GM12878 (cell line): ENCODE results near the gene UBE2E1. TPM values are rescaled to one million over a fixed set of nuclear protein-coding genes. Genes with fewer than 3 reads are reported as not detected.

Experiments
- ATAC-seq: fragments of 200-7000 bp; cut with Tn5 transposase; 3 replicates; pipeline ENCODE4 v1.9.1; 2020; ENCODE audit warnings: mild to moderate bottlenecking, moderate library complexity
- BruUV-seq: library from RNA; stranded (reverse); fragments of 400-500 nt; replicated peaks from 2 replicates; lab custom pipeline; 2021; lab: Mats Ljungman, UMichigan
- CTCF ChIA-PET: fragments of 300-600 bp; sonication (Branson Sonifier 250); formaldehyde crosslinking; extraction: SDS; loops from one replicate; lab custom pipeline; 2021; ENCODE audit warnings: inconsistent platforms; lab: Yijun Ruan, JAX
- POLR2A ChIA-PET: fragments of 350-600 bp; formaldehyde crosslinking; extraction: SDS; loops from one replicate; lab custom pipeline; 2021; ENCODE audit warnings: inconsistent platforms; lab: Charles Lee
- RAD21 ChIA-PET: fragments of 300-600 bp; sonication (Branson Sonifier 250); formaldehyde crosslinking; loops from one replicate; lab custom pipeline; 2023; ENCODE audit warnings: antibody characterized with exemption; ENCODE audit not compliant: unreplicated experiment; lab: Charles Lee
- SMC1A ChIA-PET: fragments of 300-600 bp; sonication (Branson Sonifier 250); formaldehyde crosslinking; loops from one replicate; lab custom pipeline; 2023; ENCODE audit not compliant: unreplicated experiment, uncharacterized antibody; lab: Charles Lee
- DNase-seq: peaks from one replicate; pipeline ENCODE4 v3.0.0-alpha.2; 2011; ENCODE audit warnings: low read depth, low spot score
- FAIRE-seq: peaks from 3 replicates; lab custom pipeline; 2011; peaks lifted over from hg19 to GRCh38; lab: Jason Lieb, UNC
- H2AFZ ChIP-seq: 2 replicates; pipeline ENCODE4 v1.6.0; 2011; ENCODE audit warnings: low read depth, low read length, control low read depth; ENCODE audit not compliant: control insufficient read depth
- H3K27ac ChIP-seq: 2 replicates; pipeline ENCODE4 v1.5.1; 2011; ENCODE audit warnings: control low read depth; ENCODE audit not compliant: control insufficient read depth, insufficient read depth
- H3K27me3 ChIP-seq, 2 experiments: replicated peaks in 1 of 2; 2 replicates each; pipeline versions ENCODE4 v1.6.0 to v1.6.1; 2011; ENCODE audit warnings: low read length in 1 of 2; ENCODE audit not compliant: control insufficient read depth in 2 of 2, insufficient read depth in 2 of 2
- H3K36me3 ChIP-seq, 2 experiments: 2 replicates each; pipeline ENCODE4 v1.5.1; 2011; ENCODE audit warnings: low read length in 1 of 2; ENCODE audit not compliant: control insufficient read depth in 2 of 2, insufficient read depth in 2 of 2
- H3K4me1 ChIP-seq: 2 replicates; pipeline ENCODE4 v1.6.1; 2011; ENCODE audit warnings: mild to moderate bottlenecking, low read length, moderate library complexity, mixed read lengths; ENCODE audit not compliant: control insufficient read depth, insufficient read depth
- H3K4me2 ChIP-seq: 2 replicates; pipeline ENCODE4 v1.6.0; 2011; ENCODE audit warnings: control low read depth; ENCODE audit not compliant: control insufficient read depth, insufficient read depth
- H3K4me3 ChIP-seq: fragments of 200-600 bp; sonication (generic); 2 replicates; pipeline ENCODE4 v1.5.1; 2016
- H3K79me2 ChIP-seq: 2 replicates; pipeline ENCODE4 v1.6.0; 2011; ENCODE audit warnings: low read length; ENCODE audit not compliant: control insufficient read depth, insufficient read depth
- H3K9ac ChIP-seq: 2 replicates; pipeline ENCODE4 v1.8.0; 2011; ENCODE audit warnings: low read length, control low read depth, mixed read lengths; ENCODE audit not compliant: control insufficient read depth, insufficient read depth
- H3K9me3 ChIP-seq: replicated peaks from 3 replicates; pipeline ENCODE4 v1.5.1; 2011; ENCODE audit warnings: mild to moderate bottlenecking, low read length; ENCODE audit not compliant: control insufficient read depth, insufficient read depth
- H4K20me1 ChIP-seq: 2 replicates; pipeline ENCODE4 v1.6.0; 2011; ENCODE audit not compliant: control insufficient read depth, insufficient read depth
- CREB1 ChIP-seq: IDR thresholded peaks from 2 replicates; pipeline ENCODE4 v1.6.1; 2012; ENCODE audit warnings: low read depth, mild to moderate bottlenecking, inconsistent platforms
- ESRRA ChIP-seq: IDR thresholded peaks from 2 replicates; pipeline ENCODE4 v1.6.1; 2012; ENCODE audit warnings: mild to moderate bottlenecking, low read length, improper control_type of control experiment
- KDM1A ChIP-seq: fragments of 200-600 bp; sonication (generic); IDR thresholded peaks from 2 replicates; pipeline ENCODE4 v1.6.1; 2016; ENCODE audit warnings: borderline replicate concordance
- KLF5 ChIP-seq: fragments of 450-650 bp; IDR thresholded peaks from 2 replicates; pipeline ENCODE4 v1.6.1; 2014; ENCODE audit warnings: mild to moderate bottlenecking; ENCODE audit not compliant: partially characterized antibody
- PAX8 ChIP-seq: fragments of 450-650 bp; IDR thresholded peaks from 2 replicates; pipeline ENCODE4 v1.6.1; 2017; ENCODE audit warnings: mild to moderate bottlenecking, moderate library complexity
- PML ChIP-seq: IDR thresholded peaks from 2 replicates; pipeline ENCODE4 v1.6.1; 2012; ENCODE audit warnings: low read length, inconsistent platforms
- POLR2A ChIP-seq: IDR thresholded peaks from 2 replicates; pipeline ENCODE4 v1.6.1; 2011; ENCODE audit warnings: low read depth, mild to moderate bottlenecking, low read length
- RB1 ChIP-seq: fragments of 450-650 bp; formaldehyde crosslinking; IDR thresholded peaks from 2 replicates; pipeline ENCODE4 v1.6.1; 2017; ENCODE audit warnings: mild to moderate bottlenecking, borderline replicate concordance
- SREBF1 ChIP-seq: IDR thresholded peaks from 2 replicates; pipeline ENCODE4 v1.6.1; 2012; ENCODE audit warnings: mild to moderate bottlenecking, low read length
- ZNF207 ChIP-seq: fragments of 450-650 bp; IDR thresholded peaks from 2 replicates; pipeline ENCODE4 v1.6.1; 2014; ENCODE audit warnings: antibody characterized with exemption, mild to moderate bottlenecking, borderline replicate concordance
- WGBS: methylation state at CpG from one replicate; pipeline ENCODE4 v1.1.6; 2016; ENCODE audit warnings: low lambda C conversion rate; ENCODE audit not compliant: insufficient replicate concordance, insufficient coverage; ENCODE audit errors: missing lambda C conversion rate; 5-methylcytosine and 5-hydroxymethylcytosine counted together
- in situ Hi-C: fragments of 300-500 bp; cut with MboI; formaldehyde crosslinking; loops from 9 replicates; pipeline ENCODE4 v1.14.3; 2018; ENCODE audit warnings: mixed read lengths
- intact Hi-C: fragments of 100-400 bp; cut with micrococcal nuclease; formaldehyde crosslinking; loops from one replicate; pipeline ENCODE4 v1.14.2; 2022; ENCODE audit not compliant: unreplicated experiment
- polyA plus RNA-seq, 11 experiments: library from polyadenylated mRNA; depleted of rRNA in 4 of 11; unstranded in 6 of 11; stranded (reverse) in 5 of 11; fragments of >200 nt; fragmentation: Nextera tagmentation in 4 of 11; fragmentation: Illumina TruSeq in 1 of 11; extraction: Ambion mirVana in 4 of 11; extraction: Trizol in 1 of 11; gene quantifications; 1 replicate in 1 of 11; 2 replicates in 10 of 11; pipeline versions ENCODE4 v1.2.1 to v1.2.3, GENCODE V29; 2011 to 2016; ENCODE audit warnings: inconsistent platforms in 2 of 11, missing spikeins in 2 of 11, low read depth in 1 of 11
- total RNA-seq, 4 experiments: library from RNA; depleted of rRNA in 3 of 4; stranded (reverse); fragments of >200 nt in 3 of 4; fragmentation: Illumina TruSeq in 1 of 4; extraction: Trizol in 1 of 4; gene quantifications; 2 replicates each; pipeline versions ENCODE4 v1.2.1 to v1.2.3, GENCODE V29; 2013 to 2021
- TF ChIP-seq, protein P1 (sequence below): IDR thresholded peaks from 2 replicates; pipeline ENCODE4 v1.6.1; 2011; ENCODE audit warnings: mild to moderate bottlenecking, low read depth, low read length, moderate library complexity; ENCODE audit not compliant: insufficient replicate concordance
- TF ChIP-seq, protein P2 (sequence below): fragments of 450-650 bp; IDR thresholded peaks from 2 replicates; pipeline ENCODE4 v1.6.1; 2018; ENCODE audit warnings: mild to moderate bottlenecking, low read depth, moderate library complexity; ENCODE audit not compliant: partially characterized antibody

Gene UBE2E1
- total and polyA plus RNA-seq, 10 of the 15 experiments (the other 5 are each of a cell fraction or from before 2014, with no cell fraction given) = 18.7 to 425 (median 147) TPM

DNA sequence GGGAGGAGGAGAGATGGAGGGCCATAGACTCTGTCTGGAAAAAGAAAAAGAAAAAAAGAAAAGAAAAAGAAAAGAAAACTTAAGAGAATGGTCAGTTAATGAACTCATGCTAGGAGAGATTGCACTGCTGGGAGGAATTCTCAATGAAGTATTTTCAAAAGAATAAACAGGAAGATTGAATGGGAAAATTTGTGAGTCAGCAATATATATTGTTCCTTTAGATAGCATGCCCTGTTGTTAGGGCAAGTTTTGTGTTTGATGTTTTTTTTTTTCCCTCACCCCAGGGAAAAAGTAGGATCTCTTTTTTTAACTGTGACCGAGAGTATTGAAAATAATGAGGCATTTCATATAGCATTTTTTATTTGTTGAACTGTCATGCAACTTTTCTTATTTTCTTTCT lies 131.5 kb downstream of the UBE2E1 start:
- TF ChIP-seq, protein P1, sequence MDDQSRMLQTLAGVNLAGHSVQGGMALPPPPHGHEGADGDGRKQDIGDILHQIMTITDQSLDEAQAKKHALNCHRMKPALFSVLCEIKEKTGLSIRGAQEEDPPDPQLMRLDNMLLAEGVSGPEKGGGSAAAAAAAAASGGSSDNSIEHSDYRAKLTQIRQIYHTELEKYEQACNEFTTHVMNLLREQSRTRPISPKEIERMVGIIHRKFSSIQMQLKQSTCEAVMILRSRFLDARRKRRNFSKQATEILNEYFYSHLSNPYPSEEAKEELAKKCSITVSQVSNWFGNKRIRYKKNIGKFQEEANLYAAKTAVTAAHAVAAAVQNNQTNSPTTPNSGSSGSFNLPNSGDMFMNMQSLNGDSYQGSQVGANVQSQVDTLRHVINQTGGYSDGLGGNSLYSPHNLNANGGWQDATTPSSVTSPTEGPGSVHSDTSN = no peak
- no peak for TF ChIP-seq CREB1
- no peak for TF ChIP-seq KDM1A
- no peak for TF ChIP-seq POLR2A
- TF ChIP-seq PML = no peak
- no peak for TF ChIP-seq KLF5
- TF ChIP-seq SREBF1 = no peak
- TF ChIP-seq, protein P2, sequence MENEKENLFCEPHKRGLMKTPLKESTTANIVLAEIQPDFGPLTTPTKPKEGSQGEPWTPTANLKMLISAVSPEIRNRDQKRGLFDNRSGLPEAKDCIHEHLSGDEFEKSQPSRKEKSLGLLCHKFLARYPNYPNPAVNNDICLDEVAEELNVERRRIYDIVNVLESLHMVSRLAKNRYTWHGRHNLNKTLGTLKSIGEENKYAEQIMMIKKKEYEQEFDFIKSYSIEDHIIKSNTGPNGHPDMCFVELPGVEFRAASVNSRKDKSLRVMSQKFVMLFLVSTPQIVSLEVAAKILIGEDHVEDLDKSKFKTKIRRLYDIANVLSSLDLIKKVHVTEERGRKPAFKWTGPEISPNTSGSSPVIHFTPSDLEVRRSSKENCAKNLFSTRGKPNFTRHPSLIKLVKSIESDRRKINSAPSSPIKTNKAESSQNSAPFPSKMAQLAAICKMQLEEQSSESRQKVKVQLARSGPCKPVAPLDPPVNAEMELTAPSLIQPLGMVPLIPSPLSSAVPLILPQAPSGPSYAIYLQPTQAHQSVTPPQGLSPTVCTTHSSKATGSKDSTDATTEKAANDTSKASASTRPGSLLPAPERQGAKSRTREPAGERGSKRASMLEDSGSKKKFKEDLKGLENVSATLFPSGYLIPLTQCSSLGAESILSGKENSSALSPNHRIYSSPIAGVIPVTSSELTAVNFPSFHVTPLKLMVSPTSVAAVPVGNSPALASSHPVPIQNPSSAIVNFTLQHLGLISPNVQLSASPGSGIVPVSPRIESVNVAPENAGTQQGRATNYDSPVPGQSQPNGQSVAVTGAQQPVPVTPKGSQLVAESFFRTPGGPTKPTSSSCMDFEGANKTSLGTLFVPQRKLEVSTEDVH = no peak
- TF ChIP-seq ZNF207 = no peak
- no peak for TF ChIP-seq RB1
- no peak for TF ChIP-seq PAX8
- no peak for TF ChIP-seq ESRRA
- DNase-seq (no peak), FAIRE-seq (no peak), ATAC-seq (no peak)
- 43% methylated on average over 1 of the region's 1 CpG for WGBS
- in situ Hi-C loops (loop anchor here (25.0 kb wide), 1 partner anchor 1850 kb away; the partner anchor contains the start of genes NGLY1 and OXSM), intact Hi-C loops (no loop called here)
- CTCF ChIA-PET = no interaction called here
- RAD21 ChIA-PET = no interaction called here
- H2AFZ ChIP-seq = no peak overlapping the region
- no peaks in the 10 kb centered on the region for H3K27me3 ChIP-seq
- H3K4me2 ChIP-seq = no peak overlapping the region
- no peaks in the 10 kb centered on the region for H3K79me2 ChIP-seq
- SMC1A ChIA-PET = no interaction called here
- H3K4me1 ChIP-seq = no peaks in the 10 kb centered on the region
- H3K27ac ChIP-seq = no peak overlapping the region
- no peaks in the 10 kb centered on the region for H4K20me1 ChIP-seq
- POLR2A ChIA-PET = no interaction called here
- H3K9me3 ChIP-seq = no peaks in the 10 kb centered on the region
- H3K4me3 ChIP-seq = no peak overlapping the region
- H3K36me3 ChIP-seq = no peaks in the 10 kb centered on the region
- no peak overlapping the region for H3K9ac ChIP-seq
- no TSS peak for BruUV-seq
